RPMI7951 (cell line): ENCODE data around the gene TPBGL. TPM values are rescaled to one million over a fixed set of nuclear protein-coding genes. Genes with fewer than 3 reads are reported as not detected.

ENCODE experiments used
- DNase-seq: peaks from one replicate; pipeline ENCODE4 v3.0.0-alpha.2; 2012; ENCODE audit warnings: low read depth
- total RNA-seq: library from RNA; depleted of rRNA; stranded (reverse); fragments of >200 nt; shearing (Covaris generic); gene quantifications from 2 replicates; pipeline ENCODE4 v1.2.3, GENCODE V29; 2014

TPBGL gene
- total RNA-seq, 1 experiment from 2014 or later: not detected

- DNase-seq: no peak
Measured at GRCh38 chr11:75212411-75212810, 28.2 kb upstream of the TPBGL start.

GRCh38 chr11:75214411-75214821 is 26.2 kb upstream of the TPBGL start:
- peak; percentile 72 for DNase-seq

- DNase-seq: no peak
Measured at GRCh38 chr11:75214843-75215242, 25.7 kb upstream of the TPBGL start.

- DNase-seq: no peak
Measured at GRCh38 chr11:75219869-75220268, 20.7 kb upstream of the TPBGL start.

- no peak for DNase-seq
Measured at GRCh38 chr11:75223954-75224643, 16.5 kb upstream of the TPBGL start.

GRCh38 chr11:75225794-75226193 is 14.8 kb upstream of the TPBGL start:
- DNase-seq: no peak

- no peak for DNase-seq
Measured at GRCh38 chr11:75229466-75229865, 11.1 kb upstream of the TPBGL start.

- DNase-seq: no peak
Measured at GRCh38 chr11:75230621-75231020, 10.0 kb upstream of the TPBGL start.

GRCh38 chr11:75233754-75234172 is 6.8 kb upstream of the TPBGL start:
- DNase-seq: peak; percentile 57

GRCh38 chr11:75236062-75236461 is 4.5 kb upstream of the TPBGL start:
- DNase-seq: no peak

- no peak for DNase-seq
Measured at GRCh38 chr11:75237050-75237449, 3.5 kb upstream of the TPBGL start.

GRCh38 chr11:75238595-75239440 is 1.8 kb upstream of the TPBGL start:
- DNase-seq: no peak

- no peak for DNase-seq
Measured at GRCh38 chr11:75239531-75240290, 863 bp upstream of the TPBGL start.

- DNase-seq: peak; percentile 75
Measured at GRCh38 chr11:75241036-75241905, 697 bp downstream of the TPBGL start.

GRCh38 chr11:75241906-75242644 is 1.5 kb downstream of the TPBGL start:
- DNase-seq: no peak

GRCh38 chr11:75242722-75243600 is 2.4 kb downstream of the TPBGL start:
- no peak for DNase-seq

- no peak for DNase-seq
Measured at GRCh38 chr11:75244052-75244814, 3.7 kb downstream of the TPBGL start.

- no peak for DNase-seq
Measured at GRCh38 chr11:75245356-75246005, 4.9 kb downstream of the TPBGL start.
